Right lobe of liver (tissue), 6 donors: Measurements from ENCODE around the gene EMX2. TPM values are rescaled to one million over a fixed set of nuclear protein-coding genes. Genes with fewer than 3 reads are reported as not detected.

Source experiments
- ATAC-seq, 4 donors: fragments of 200-7000 bp; cut with Tn5 transposase; one replicate each; pipeline ENCODE4 v1.9.1; 2020; ENCODE audit warnings: mild to moderate bottlenecking in 4 of 4, moderate library complexity in 4 of 4
- DNase-seq, 3 donors: peaks; one replicate each; pipeline ENCODE4 v3.0.0-alpha.2; 2020
- H3K27ac ChIP-seq, 3 donors: fragments of 200-600 bp; one replicate each; pipeline ENCODE4 v1.8.0; 2022
- H3K27me3 ChIP-seq, 2 donors: fragments of 200-600 bp; one replicate each; pipeline ENCODE4 v1.8.0; 2022
- H3K36me3 ChIP-seq, 4 donors: fragments of 200-600 bp; sonication (generic) in 1 of 4; one replicate each; pipeline versions ENCODE4 v1.5.1 to v1.8.0; 2017 to 2022; ENCODE audit warnings: control low read depth in 1 of 4
- H3K4me1 ChIP-seq, 4 donors: fragments of 200-600 bp; sonication (generic) in 1 of 4; one replicate each; pipeline versions ENCODE4 v1.5.1 to v1.8.0; 2017 to 2022; ENCODE audit warnings: control low read depth in 1 of 4
- H3K4me3 ChIP-seq, 3 donors: fragments of 200-600 bp; one replicate each; pipeline ENCODE4 v1.8.0; 2022
- H3K9me3 ChIP-seq, 4 donors: fragments of 200-600 bp; sonication (generic) in 1 of 4; one replicate each; pipeline versions ENCODE4 v1.5.1 to v1.8.0; 2017 to 2022; ENCODE audit warnings: control low read depth in 1 of 4
- POLR2A ChIP-seq: fragments of 450-650 bp; IDR thresholded peaks from one replicate; pipeline ENCODE4 v1.6.1; 2017; ENCODE audit warnings: antibody characterized with exemption, mild to moderate bottlenecking
- WGBS: methylation state at CpG from one replicate; pipeline ENCODE4 v1.1.6; 2018; ENCODE audit warnings: low coverage, low lambda C conversion rate; ENCODE audit not compliant: insufficient coverage; ENCODE audit errors: missing lambda C conversion rate; 5-methylcytosine and 5-hydroxymethylcytosine counted together
- intact Hi-C, 2 donors: fragments of 100-400 bp; cut with DNase I; formaldehyde crosslinking; loops; one replicate each; pipeline versions ENCODE4 v1.11.2 to v1.14.1; 2022
- total RNA-seq, 6 experiments: library from RNA; depleted of rRNA in 2 of 6; stranded (reverse); fragments of >200 nt in 2 of 6; fragmentation: NEBNext Ultra II Directional in 3 of 6; extraction: Animal tissue kit (Norgen Biotek cat#: 25700) in 3 of 6; gene quantifications; one replicate each; pipeline versions ENCODE4 v1.1.0 to v1.2.4, GENCODE V29; 2016 to 2023
- TF ChIP-seq, protein P1 (sequence below), 4 donors: fragments of 200-600 bp in 3 of 4; fragments of 450-650 bp in 1 of 4; IDR thresholded peaks; one replicate each; pipeline versions ENCODE4 v1.5.1 to v1.8.0; 2016 to 2022; ENCODE audit warnings: antibody characterized with exemption in 4 of 4, mild to moderate bottlenecking in 2 of 4
- donor health status: DM: no; HTN: yes; CAD: no.
- donor health status: DM: no; HTN: no; CAD: no.
- donor health status: DM: no; HTN: no; CAD: no.
- donor health status: DM: no; HTN: yes; CAD: no.
- donor health status: DM: no; HTN: yes; CAD: no.

The EMX2 gene
- total RNA-seq, 6 experiments from 2014 or later: not detected

DNA sequence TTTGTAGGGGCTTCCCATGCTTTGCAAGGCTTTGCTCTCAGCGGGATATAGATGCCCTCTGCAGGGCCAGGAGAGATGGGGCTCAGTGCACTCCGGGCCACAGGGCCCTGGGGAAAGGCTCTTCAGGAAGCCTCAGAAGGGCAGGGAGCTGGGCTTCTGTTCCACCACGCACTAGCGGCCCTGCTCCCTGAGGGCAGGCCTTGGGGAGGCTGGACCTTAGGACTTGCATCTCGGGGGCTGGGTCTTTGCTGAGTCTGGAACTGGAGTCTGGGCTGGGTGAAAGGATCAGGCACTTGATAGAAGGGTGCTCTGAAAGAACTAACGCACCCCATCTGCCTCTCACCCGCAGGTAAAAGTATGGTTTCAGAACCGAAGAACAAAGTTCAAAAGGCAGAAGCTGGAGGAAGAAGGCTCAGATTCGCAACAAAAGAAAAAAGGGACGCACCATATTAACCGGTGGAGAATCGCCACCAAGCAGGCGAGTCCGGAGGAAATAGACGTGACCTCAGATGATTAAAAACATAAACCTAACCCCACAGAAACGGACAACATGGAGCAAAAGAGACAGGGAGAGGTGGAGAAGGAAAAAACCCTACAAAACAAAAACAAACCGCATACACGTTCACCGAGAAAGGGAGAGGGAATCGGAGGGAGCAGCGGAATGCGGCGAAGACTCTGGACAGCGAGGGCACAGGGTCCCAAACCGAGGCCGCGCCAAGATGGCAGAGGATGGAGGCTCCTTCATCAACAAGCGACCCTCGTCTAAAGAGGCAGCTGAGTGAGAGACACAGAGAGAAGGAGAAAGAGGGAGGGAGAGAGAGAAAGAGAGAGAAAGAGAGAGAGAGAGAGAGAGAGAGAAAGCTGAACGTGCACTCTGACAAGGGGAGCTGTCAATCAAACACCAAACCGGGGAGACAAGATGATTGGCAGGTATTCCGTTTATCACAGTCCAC lies 5.4 kb downstream of the EMX2 start:
- no peak overlapping the region for H3K4me3 ChIP-seq
- H3K27ac ChIP-seq: no peak overlapping the region
- H3K9me3 ChIP-seq: no peaks in the 10 kb centered on the region
- DNase-seq (no peak), ATAC-seq (no peak)
- H3K36me3 ChIP-seq: no peaks in the 10 kb centered on the region
- intact Hi-C loops: no loop called here
- TF ChIP-seq POLR2A: no peak
- H3K27me3 ChIP-seq: peaks cover 22 to 72% of the 10 kb centered on the region in 2 donors
- H3K4me1 ChIP-seq: peaks cover 0 to 23% (median 13%) of the 10 kb centered on the region in 4 donors
- 3% methylated on average over 32 of the region's 32 CpGs for WGBS

DNA sequence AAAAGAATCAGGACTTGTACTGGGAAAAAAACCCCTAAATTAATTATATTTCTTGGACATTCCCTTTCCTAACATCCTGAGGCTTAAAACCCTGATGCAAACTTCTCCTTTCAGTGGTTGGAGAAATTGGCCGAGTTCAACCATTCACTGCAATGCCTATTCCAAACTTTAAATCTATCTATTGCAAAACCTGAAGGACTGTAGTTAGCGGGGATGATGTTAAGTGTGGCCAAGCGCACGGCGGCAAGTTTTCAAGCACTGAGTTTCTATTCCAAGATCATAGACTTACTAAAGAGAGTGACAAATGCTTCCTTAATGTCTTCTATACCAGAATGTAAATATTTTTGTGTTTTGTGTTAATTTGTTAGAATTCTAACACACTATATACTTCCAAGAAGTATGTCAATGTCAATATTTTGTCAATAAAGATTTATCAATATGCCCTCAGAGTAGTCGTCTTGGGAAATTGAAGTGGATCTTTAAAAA lies 6.6 kb downstream of the EMX2 start:
- WGBS: 9% methylated on average over 6 of the region's 6 CpGs
- intact Hi-C loops: no loop called here
- H3K27ac ChIP-seq: no peak overlapping the region
- no peaks in the 10 kb centered on the region for H3K36me3 ChIP-seq
- no peak for TF ChIP-seq POLR2A
- TF ChIP-seq, protein P1, sequence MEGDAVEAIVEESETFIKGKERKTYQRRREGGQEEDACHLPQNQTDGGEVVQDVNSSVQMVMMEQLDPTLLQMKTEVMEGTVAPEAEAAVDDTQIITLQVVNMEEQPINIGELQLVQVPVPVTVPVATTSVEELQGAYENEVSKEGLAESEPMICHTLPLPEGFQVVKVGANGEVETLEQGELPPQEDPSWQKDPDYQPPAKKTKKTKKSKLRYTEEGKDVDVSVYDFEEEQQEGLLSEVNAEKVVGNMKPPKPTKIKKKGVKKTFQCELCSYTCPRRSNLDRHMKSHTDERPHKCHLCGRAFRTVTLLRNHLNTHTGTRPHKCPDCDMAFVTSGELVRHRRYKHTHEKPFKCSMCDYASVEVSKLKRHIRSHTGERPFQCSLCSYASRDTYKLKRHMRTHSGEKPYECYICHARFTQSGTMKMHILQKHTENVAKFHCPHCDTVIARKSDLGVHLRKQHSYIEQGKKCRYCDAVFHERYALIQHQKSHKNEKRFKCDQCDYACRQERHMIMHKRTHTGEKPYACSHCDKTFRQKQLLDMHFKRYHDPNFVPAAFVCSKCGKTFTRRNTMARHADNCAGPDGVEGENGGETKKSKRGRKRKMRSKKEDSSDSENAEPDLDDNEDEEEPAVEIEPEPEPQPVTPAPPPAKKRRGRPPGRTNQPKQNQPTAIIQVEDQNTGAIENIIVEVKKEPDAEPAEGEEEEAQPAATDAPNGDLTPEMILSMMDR (IDR thresholded peaks at IDR 0.05): no peak
- no peaks in the 10 kb centered on the region for H3K9me3 ChIP-seq
- ATAC-seq: no peak
- H3K4me3 ChIP-seq: no peak overlapping the region
- peaks cover 22 to 70% of the 10 kb centered on the region in 2 donors for H3K27me3 ChIP-seq
- DNase-seq: no peak
- peaks cover 0 to 15% (median 10%) of the 10 kb centered on the region in 4 donors for H3K4me1 ChIP-seq

DNA sequence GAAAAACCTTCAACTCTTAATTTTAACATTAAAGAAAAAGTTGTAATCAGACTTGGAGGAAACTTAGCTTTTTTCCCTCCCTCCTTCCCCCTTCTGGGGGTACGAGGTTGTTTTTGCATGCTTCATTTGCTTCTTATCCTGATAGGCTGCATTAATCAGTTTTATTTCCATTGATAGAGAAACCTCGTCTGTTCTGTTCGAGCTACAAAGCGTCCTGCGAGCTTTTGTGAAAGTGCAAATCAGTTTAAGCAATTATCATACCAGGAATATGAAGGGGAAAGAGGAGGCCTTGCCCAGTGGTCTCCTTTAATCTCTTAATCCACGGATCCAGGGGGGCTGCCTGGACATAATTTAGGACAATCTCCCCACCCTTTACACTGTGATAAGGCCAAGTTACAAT lies 7.5 kb downstream of the EMX2 start:
- Histone ChIP-seq H3K4me1 (peaks cover 0 to 6% (median 3%) of the 10 kb centered on the region in 4 donors), H3K27ac (no peak overlapping the region), H3K27me3 (peaks cover 18 to 68% of the 10 kb centered on the region in 2 donors), H3K9me3 (no peaks in the 10 kb centered on the region), H3K4me3 (no peak overlapping the region), H3K36me3 (no peaks in the 10 kb centered on the region)
- ATAC-seq (no peak), DNase-seq (no peak)
- 5% methylated on average over 6 of the region's 6 CpGs for WGBS
- TF ChIP-seq POLR2A: no peak
- TF ChIP-seq, protein P1 (IDR thresholded peaks at IDR 0.05): no peak
- intact Hi-C loops: no loop called here

DNA sequence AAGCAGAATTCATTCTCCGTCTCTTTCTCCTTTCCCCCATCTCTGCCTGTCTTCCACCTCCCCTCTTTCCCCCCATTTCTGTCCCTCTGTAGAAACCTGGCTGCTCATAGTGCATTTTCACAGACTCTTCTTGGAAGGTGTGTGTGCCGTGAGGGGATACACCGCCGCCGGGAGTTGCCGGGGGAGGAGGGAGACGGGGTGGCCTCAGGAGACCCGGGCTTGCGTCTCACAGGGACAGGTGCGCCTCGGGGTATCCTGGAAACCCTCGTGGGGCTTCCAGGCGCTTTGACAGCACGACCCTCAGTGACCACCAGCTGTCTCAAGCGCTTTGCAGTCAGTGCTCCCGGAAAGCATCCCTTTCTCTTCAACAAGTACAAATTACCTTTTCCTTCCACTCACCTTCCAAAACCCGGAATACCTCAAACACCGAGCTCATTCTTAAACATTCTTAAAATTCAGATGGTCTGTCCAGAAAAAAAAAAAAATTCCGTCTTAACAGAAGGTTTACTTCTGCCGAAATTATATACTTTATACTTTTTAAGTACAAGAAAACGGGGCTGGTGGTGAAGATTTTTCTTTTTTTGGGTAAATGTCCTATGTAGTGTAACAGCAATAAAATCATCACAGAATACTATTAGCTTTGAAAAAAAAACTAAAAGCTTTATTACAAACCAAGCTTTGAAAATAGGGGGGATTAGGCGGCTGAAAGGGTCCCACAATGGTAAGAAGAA lies 8.2 kb downstream of the EMX2 start:
- no peak for TF ChIP-seq POLR2A
- TF ChIP-seq, protein P1 (IDR thresholded peaks at IDR 0.05): no peak
- Histone ChIP-seq H3K4me3 (no peak overlapping the region), H3K27me3 (peaks cover 13 to 61% of the 10 kb centered on the region in 2 donors), H3K4me1 (no peaks in the 10 kb centered on the region), H3K9me3 (no peaks in the 10 kb centered on the region), H3K36me3 (no peaks in the 10 kb centered on the region), H3K27ac (no peak overlapping the region)
- ATAC-seq (no peak), DNase-seq (no peak)
- intact Hi-C loops: no loop called here
- WGBS: 2% methylated on average over 22 of the region's 22 CpGs
